K562 (cell line): ENCODE data around the gene GPC1. TPM values are rescaled to one million over a fixed set of nuclear protein-coding genes. Genes with fewer than 3 reads are reported as not detected.
A peak's percentile ranks its signal among the peaks of the same experiment; 100 is the strongest.

Experiments
- ARID2 ChIP-seq: fragments of 450-650 bp; IDR thresholded peaks from 2 replicates; pipeline ENCODE4 v1.6.1; 2017; ENCODE audit warnings: antibody characterized with exemption, mild to moderate bottlenecking
- GABPA ChIP-seq: fragments of 200-800 bp; sonication (Bioruptor generic); conservative IDR thresholded peaks from 2 replicates; pipeline ENCODE4 v1.6.1; 2016; ENCODE audit warnings: low read depth, missing genetic modification characterization, missing compliant biosample characterization
- RFX1 ChIP-seq: fragments of 450-650 bp; IDR thresholded peaks from 2 replicates; pipeline ENCODE4 v1.6.1; 2016; ENCODE audit warnings: mild to moderate bottlenecking, moderate library complexity
- ZNF316 ChIP-seq: fragments of 450-650 bp; IDR thresholded peaks from 2 replicates; pipeline ENCODE4 v1.6.1; 2016
- ZNF699 ChIP-seq: fragments of 250-450 bp; sonication (Bioruptor Pico); IDR thresholded peaks from 2 replicates; pipeline ENCODE4 v1.8.0; 2021; ENCODE audit warnings: mild to moderate bottlenecking, moderate library complexity; ENCODE audit not compliant: insufficient replicate concordance
- polyA plus RNA-seq, 8 experiments: library from polyadenylated mRNA; depleted of rRNA in 4 of 8; stranded (reverse) in 5 of 8; unstranded in 3 of 8; fragments of >200 nt; fragmentation: Nextera tagmentation in 2 of 8; fragmentation: Illumina TruSeq in 1 of 8; extraction: Ambion mirVana in 2 of 8; extraction: Trizol in 1 of 8; gene quantifications; 2 replicates each; pipeline versions ENCODE4 v1.2.1 to v1.2.3, GENCODE V29; 2011 to 2014; ENCODE audit warnings: inconsistent platforms in 1 of 8, missing spikeins in 1 of 8
- total RNA-seq, 7 experiments: library from RNA; depleted of rRNA in 6 of 7; stranded (reverse); fragments of >200 nt in 6 of 7; fragmentation: Illumina TruSeq in 2 of 7; extraction: Trizol in 2 of 7; gene quantifications; 2 replicates each; pipeline versions ENCODE4 v1.2.1 to v1.2.3, GENCODE V29; 2011 to 2021; ENCODE audit warnings: low replicate concordance in 1 of 7
- TF ChIP-seq, protein P1 (sequence below), 2 experiments: fragments of 450-650 bp; formaldehyde crosslinking in 1 of 2; IDR thresholded peaks; 2 replicates each; pipeline versions ENCODE4 v1.4.0 to v1.6.1; 2014 to 2020; ENCODE audit warnings: mild to moderate bottlenecking in 2 of 2, borderline replicate concordance in 1 of 2, low read depth in 1 of 2

The GPC1 gene
- total and polyA plus RNA-seq, 9 of the 15 experiments (the other 6 are each of a cell fraction or from before 2014, with no cell fraction given): 0.07 to 0.82 (median 0.14) TPM; not detected in 3

DNA sequence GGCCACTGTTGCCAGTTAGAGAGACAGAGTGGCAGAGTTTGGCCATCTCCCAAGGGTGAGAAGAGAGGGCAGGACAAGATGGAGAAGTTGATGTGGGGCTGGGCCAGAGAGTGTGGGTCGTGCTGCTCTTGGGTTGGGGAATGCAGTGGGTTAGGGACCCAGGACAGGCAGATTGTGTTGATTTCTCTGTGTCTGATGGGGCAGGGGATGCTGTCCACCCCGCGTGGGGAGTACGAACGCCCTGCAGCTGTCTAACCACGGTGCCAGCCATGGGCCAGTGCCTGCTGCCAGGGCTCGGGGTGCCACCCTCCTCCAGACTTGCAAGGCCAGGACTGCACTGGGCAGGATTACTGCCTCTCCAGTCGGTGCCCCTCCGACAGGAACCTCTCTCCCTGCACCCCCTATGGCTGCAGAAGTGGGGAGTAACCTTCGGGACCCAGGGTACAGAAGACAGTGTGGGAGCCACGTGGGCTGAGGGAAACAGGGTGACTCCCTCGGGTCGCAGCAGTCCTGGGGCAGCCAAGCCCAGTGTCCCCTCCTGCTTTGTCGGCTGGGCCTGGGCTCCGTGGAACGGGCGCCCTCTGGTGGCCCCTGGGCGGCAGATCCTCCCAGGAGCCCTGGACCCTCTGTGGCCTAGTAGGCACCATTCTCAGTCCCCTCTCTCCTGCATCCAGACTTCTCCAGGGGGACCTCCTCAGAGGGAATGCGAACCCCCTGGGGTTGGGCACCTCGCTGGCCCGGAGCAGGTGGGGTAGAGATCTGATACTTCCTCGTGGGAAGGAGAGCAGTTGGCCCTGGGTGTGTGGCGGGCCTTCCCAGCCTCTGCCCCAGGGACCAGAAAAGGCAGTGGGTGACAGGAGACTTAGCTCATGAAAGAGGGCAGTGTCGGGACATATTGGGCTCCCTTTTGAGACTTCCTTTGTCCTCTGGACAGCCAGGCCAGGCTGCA is 2.7 kb downstream of the GPC1 start (continued):
- TF ChIP-seq, protein P1, sequence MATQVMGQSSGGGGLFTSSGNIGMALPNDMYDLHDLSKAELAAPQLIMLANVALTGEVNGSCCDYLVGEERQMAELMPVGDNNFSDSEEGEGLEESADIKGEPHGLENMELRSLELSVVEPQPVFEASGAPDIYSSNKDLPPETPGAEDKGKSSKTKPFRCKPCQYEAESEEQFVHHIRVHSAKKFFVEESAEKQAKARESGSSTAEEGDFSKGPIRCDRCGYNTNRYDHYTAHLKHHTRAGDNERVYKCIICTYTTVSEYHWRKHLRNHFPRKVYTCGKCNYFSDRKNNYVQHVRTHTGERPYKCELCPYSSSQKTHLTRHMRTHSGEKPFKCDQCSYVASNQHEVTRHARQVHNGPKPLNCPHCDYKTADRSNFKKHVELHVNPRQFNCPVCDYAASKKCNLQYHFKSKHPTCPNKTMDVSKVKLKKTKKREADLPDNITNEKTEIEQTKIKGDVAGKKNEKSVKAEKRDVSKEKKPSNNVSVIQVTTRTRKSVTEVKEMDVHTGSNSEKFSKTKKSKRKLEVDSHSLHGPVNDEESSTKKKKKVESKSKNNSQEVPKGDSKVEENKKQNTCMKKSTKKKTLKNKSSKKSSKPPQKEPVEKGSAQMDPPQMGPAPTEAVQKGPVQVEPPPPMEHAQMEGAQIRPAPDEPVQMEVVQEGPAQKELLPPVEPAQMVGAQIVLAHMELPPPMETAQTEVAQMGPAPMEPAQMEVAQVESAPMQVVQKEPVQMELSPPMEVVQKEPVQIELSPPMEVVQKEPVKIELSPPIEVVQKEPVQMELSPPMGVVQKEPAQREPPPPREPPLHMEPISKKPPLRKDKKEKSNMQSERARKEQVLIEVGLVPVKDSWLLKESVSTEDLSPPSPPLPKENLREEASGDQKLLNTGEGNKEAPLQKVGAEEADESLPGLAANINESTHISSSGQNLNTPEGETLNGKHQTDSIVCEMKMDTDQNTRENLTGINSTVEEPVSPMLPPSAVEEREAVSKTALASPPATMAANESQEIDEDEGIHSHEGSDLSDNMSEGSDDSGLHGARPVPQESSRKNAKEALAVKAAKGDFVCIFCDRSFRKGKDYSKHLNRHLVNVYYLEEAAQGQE (IDR thresholded peaks at IDR 0.05; ENCODE audit: borderline replicate concordance): peak; percentile 80
- TF ChIP-seq, protein P1 (CRISPR knock-in tag; IDR thresholded peaks at IDR 0.05; ENCODE audit: low read depth): no peak
- TF ChIP-seq ARID2: peak; percentile 81
- no peak for TF ChIP-seq GABPA (tag)
- TF ChIP-seq RFX1: no peak
- no peak for TF ChIP-seq ZNF316
- TF ChIP-seq ZNF699 (CRISPR knock-in tag): no peak
